Erythroblast (primary cell): ENCODE data around the gene AFAP1L1.

ENCODE experiments used
- GATA1 ChIP-seq: IDR thresholded peaks from 2 replicates; pipeline ENCODE4 v1.6.1; 2011; ENCODE audit warnings: low read depth, mild to moderate bottlenecking, control low read depth, low read length, moderate library complexity
- POLR2A ChIP-seq: IDR thresholded peaks from 2 replicates; pipeline ENCODE4 v1.6.1; 2011; ENCODE audit warnings: mild to moderate bottlenecking, low read length

DNA sequence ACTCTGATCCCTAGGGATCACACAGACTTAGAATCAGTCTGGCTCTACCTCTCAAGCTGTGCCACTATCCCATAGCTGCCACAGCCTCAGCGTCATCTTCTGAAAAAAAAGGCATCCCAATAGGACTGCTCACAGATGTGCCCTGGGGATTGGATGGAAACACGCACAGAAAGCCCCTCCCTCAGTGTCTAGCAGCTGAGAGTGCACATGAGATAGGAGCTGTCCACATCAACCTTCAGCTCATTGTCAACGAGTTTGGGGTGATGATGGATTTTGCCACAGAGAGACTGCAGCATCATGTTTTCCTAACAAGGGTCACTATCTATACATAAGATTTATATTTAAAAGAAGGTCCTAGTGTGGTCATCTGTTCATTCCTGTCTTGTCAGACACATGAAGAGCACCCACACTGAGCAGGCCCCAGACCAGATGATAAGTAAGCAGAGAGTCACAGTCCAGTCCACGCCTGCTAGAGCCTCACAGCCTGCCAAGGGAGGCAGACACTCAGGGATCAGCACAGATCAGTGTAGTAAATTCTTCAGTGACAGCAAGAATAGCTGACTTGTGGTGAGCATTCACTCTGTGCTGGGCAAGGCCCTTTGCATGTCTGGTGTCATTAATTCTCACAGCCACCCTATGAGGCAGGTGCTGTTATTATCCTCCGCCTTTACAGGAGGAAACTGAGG, 25.8 kb downstream of the AFAP1L1 start:
- TF ChIP-seq POLR2A: no peak
- no peak for TF ChIP-seq GATA1
